OCI-M1 (cell line): Measurements from ENCODE around the gene SLC9A4.

Experiments
- DNase-seq: peaks from one replicate; lab custom pipeline; 2025; lab: John Stamatoyannopoulos, UW

SLC9A4 gene

GRCh38 chr2:102455061-102455670 lies 17.9 kb upstream of the SLC9A4 start:
- DNase-seq: peak; percentile 19

GRCh38 chr2:102460467-102460866 lies 12.6 kb upstream of the SLC9A4 start:
- DNase-seq: peak; percentile 13

- no peak for DNase-seq
These were observed 11.8 kb upstream of the SLC9A4 start for GRCh38 chr2:102461188-102461587.

GRCh38 chr2:102463160-102463559 lies 9.9 kb upstream of the SLC9A4 start:
- no peak for DNase-seq

GRCh38 chr2:102470168-102470567 lies 2.9 kb upstream of the SLC9A4 start:
- DNase-seq: no peak

GRCh38 chr2:102473631-102474030 lies 605 bp downstream of the SLC9A4 start:
- DNase-seq: no peak

- no peak for DNase-seq
These were observed 1.8 kb downstream of the SLC9A4 start for GRCh38 chr2:102474785-102475184.

GRCh38 chr2:102478686-102479470 lies 5.9 kb downstream of the SLC9A4 start:
- DNase-seq: no peak

GRCh38 chr2:102480285-102481195 lies 7.5 kb downstream of the SLC9A4 start:
- DNase-seq: no peak

- DNase-seq: no peak
These were observed 8.9 kb downstream of the SLC9A4 start for GRCh38 chr2:102481931-102482330.

GRCh38 chr2:102483086-102483485 lies 10.1 kb downstream of the SLC9A4 start:
- DNase-seq: no peak

- DNase-seq: peak; percentile 34
These were observed 11.5 kb downstream of the SLC9A4 start for GRCh38 chr2:102484310-102485061.

- DNase-seq: peak; percentile 11
These were observed 12.2 kb downstream of the SLC9A4 start for GRCh38 chr2:102485147-102485785.

- no peak for DNase-seq
These were observed 14.1 kb downstream of the SLC9A4 start for GRCh38 chr2:102486941-102487702.

- no peak for DNase-seq
These were observed 14.9 kb downstream of the SLC9A4 start for GRCh38 chr2:102487761-102488462.

GRCh38 chr2:102489646-102490045 lies 16.6 kb downstream of the SLC9A4 start:
- no peak for DNase-seq

- DNase-seq: no peak
These were observed 19.0 kb downstream of the SLC9A4 start for GRCh38 chr2:102492006-102492405.

- no peak for DNase-seq
These were observed 21.5 kb downstream of the SLC9A4 start for GRCh38 chr2:102494570-102494969.

GRCh38 chr2:102498414-102498813 lies 25.4 kb downstream of the SLC9A4 start:
- no peak for DNase-seq

GRCh38 chr2:102499558-102499957 lies 26.5 kb downstream of the SLC9A4 start:
- DNase-seq: no peak
